Stimulated activated CD8-positive, alpha-beta memory T cell treated with anti-CD3 and anti-CD28 coated beads, Interleukin-2, amount 100 ng/mL, for 1 hour (primary cell): Measurements from ENCODE around the gene AOPEP.

Source experiments
- DNase-seq, 2 donors: peaks; one replicate each; pipeline ENCODE4 v3.0.0-alpha.2; 2020; ENCODE audit warnings: low read depth in 2 of 2

Gene AOPEP

GRCh38 chr9:95032580-95033341 lies 306.3 kb downstream of the AOPEP start:
- DNase-seq: no peak

DNA sequence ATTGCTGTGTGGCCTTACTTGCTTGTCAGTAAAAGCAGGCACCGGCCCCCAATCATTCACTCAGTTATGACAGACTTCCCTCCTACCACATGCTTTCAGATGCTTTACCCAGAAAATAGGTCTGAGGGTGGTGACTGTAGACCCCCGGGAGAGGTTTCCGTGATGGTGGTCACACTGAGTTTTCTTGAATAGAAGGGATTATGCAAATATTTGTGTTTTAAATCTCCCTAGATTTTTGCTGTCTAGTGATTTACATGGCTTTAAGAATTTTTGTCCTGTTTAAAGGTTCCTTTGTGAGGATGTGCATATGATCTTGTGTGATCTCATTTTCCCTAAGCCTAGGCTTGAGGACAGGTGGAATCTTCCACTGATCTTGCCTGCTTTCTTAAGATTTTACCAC lies 309.3 kb downstream of the AOPEP start:
- DNase-seq: no peak

GRCh38 chr9:95036676-95037075 lies 310.2 kb downstream of the AOPEP start:
- no peak for DNase-seq

- no peak for DNase-seq
These were observed 311.5 kb downstream of the AOPEP start for GRCh38 chr9:95037789-95038521.

GRCh38 chr9:95038666-95039065 lies 312.2 kb downstream of the AOPEP start:
- DNase-seq: no peak

DNA sequence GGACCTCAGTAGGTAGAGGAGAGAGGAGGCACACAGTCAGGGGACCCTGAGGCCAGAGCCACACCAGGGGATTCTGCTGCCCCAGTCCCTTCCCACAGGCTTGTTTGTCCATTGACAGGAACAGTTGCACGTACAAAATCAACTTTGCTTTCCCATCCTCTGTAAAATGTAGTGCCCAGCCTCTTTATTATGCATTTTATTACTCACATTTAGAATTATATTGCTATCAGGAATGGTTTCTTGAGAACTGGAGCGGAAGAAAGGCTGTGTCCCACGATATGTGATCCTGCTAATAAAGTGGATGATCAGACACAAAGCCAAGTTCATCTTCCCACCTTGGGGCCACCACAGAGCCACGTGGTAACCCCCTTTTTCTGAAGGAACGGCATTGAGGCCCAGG lies 313.6 kb downstream of the AOPEP start:
- DNase-seq: no peak

DNA sequence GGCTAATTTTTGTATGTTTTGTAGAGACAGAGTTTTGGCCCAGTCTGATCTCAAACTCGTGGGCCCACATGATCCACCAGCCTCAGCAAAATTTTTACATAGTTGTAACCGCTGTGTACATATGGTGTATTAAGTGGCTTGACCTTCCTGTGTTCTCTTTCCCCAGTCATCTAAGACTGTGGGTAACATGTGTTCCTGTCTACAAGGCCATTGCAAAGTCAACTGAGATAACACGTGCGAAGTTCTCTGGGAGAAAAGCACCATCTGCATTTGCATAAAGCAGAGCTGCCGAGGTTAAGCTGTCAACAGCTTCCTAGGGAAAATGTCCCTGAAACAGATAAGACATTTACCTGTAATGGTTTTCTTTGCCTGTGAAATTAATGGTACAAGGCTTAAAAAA lies 317.3 kb downstream of the AOPEP start:
- no peak for DNase-seq

- no peak for DNase-seq
These were observed 318.4 kb downstream of the AOPEP start for GRCh38 chr9:95044731-95045508.

- no peak for DNase-seq
These were observed 319.3 kb downstream of the AOPEP start for GRCh38 chr9:95045751-95046150.

- no peak for DNase-seq
These were observed 321.1 kb downstream of the AOPEP start for GRCh38 chr9:95047452-95048224.

DNA sequence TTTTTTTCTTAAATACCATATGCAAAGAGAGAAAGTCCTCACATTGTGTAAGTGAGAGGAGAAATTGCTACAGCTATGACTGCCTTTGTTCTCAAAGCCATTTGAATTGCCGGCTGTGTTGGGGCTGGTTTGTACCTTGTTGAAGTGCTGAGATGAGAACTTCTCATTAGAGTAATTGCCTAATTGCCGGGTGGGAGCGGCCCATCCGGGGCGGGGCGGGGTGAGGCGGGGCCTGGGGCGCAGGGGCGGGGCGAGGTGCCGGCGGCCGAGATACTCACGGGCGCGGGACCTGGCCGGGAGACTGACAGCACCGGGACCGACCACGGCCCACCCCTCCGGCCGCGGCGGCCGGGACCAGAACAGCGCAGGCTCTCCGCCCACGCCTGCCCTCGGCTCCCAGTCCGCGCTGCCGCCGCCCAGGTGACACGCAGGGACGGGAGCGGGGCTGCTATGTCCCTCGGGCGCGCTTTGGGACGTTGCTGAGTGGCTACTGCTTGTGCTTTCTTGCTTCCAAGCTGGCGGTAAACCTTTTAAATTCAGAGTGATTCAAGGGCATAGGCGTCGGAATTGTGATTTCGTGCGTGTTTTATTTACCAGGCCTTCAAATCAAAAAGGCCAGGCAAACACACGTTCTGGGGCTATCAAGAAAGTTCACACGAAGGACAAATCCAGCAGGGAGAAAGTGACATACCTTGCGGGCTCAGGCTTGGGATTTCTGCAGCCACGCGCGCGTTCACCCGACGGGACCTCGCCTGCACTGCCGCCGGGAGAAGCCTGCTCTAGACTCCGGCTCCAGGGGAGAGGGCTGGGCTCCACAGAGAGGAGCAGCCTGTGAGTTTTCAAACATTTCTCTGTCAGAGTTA lies 322.0 kb downstream of the AOPEP start:
- DNase-seq: peak; percentile 3 to 29

DNA sequence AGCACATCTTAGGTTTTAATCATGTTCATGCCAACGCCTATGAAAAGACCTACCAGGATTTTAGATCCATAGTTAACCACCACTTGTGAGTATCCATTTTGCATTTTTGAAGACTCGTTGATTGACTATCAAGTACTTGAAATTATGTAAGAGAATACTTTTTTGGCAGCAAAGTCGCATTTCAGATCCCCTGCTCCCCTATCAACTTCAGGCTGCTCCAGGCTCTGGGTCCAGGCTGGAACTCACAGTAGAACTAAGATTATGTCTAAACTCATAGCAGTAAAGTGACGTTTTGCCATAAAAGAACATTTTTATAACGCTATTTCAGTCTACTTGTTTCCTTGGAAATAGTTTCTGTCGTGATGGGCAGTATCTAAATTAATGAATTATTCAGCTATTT lies 323.3 kb downstream of the AOPEP start:
- DNase-seq: no peak

DNA sequence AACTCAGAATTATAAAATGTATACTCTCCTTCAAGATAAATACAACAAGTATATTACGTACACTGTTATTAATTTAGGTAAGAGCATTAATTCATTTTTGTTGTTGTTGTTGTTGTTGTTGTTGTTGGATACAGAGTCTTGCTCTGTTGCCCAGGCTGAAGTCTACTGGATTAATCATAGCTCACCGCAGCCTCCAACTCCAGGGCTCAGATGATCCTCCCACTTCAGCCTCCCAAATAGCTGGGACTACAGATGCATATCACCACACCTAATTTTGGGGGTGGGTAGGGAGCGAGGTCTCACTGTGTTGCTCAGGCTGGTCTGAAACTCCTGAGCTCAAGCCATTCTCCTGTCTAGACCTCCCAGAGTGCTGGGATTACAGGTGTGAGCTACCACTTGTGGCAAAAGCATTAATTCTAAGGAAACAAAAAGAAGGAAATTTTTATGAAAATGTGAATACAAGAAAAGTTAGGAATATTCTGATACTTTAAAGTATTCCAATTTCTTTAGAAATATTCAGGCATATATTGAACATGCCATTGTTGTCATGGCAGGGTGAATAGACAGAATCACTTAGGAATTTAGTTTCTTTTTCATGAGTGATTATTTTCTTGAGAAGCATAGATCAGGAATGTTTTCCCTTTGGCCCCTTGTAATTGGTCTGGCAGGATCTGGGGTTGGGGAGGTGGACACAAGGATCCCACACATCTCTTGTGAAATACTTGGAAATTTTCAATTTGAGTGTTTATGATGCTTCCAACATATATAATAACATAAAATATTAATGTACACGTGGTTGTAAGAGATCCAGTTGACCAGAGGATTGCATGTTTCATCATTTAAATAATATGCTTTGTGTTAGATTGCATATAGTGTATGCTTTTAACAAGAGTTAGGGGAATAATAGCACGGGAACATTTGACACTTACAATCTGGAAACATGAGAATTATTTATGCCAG lies 327.4 kb downstream of the AOPEP start:
- DNase-seq: no peak

- no peak for DNase-seq
These were observed 328.9 kb downstream of the AOPEP start for GRCh38 chr9:95055334-95055850.

DNA sequence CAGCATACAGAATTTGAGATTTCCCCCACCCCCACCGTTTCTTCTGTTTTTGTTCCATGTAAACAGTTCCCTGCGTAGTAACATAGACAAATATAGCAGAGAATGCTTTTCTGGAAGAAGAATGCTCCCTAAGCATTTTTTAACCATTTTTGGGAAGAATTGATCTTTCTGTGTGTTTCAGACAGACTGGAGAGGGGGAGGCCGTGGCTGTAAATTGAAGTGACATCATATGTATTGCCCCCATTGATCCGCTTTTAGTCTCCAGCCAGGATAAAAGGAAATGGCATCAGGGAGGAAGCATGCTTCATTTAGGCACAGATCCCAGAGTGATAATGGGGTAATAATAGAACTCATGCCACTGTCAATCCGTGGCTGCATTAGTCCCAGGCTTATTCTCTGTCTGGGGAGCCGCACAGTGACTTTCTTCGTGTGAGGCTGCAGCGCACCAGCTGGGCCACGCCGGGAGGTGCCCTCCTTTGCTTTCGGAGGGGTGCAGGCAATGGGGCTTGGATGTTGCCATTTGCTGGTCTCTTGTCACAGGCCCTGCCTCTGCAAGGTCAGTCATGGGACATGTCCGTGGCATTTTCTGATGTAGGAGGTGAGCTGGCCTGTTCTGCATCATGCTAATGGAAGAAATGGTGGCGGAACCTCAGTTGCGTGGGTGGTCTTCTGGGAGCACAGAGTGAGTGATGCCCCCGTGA lies 329.5 kb downstream of the AOPEP start:
- no peak for DNase-seq

- DNase-seq: no peak
These were observed 330.6 kb downstream of the AOPEP start for GRCh38 chr9:95057101-95057500.

- DNase-seq: no peak
These were observed 331.8 kb downstream of the AOPEP start for GRCh38 chr9:95058121-95058785.

DNA sequence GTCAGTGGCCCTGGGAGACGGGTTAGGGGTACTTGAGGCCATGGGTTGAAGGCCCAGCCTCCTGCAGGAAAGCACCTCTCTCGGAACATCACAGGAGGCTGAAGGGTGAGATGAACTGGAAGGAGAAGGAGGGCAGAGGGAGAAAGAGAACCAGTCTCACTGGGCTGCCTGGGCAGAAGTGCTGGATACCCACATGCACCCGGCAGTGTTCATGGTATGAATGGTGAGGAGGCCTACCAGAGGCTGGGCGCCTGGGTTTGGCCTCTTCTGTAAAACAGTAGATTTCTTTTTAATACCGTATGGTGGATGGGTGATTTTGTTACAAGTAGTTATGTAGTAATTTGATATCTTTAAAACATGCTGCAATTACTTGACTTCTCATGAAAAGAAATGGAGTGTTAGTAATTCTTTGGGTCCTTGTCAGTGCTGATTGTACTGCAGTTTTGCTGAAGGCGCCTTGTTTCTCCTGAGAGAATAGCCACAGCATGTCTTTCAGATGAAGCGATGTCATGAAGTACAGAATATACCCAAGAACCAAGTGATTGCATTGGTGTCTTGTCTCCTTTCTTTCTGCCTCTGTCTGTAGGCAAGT lies 332.4 kb downstream of the AOPEP start:
- no peak for DNase-seq
